RPMI8226 (cell line): Measurements from ENCODE around the gene GNG14.
"Not testable (repeated sequence)": the region's sequence is repeated elsewhere in the genome, so short reads cannot be mapped to it uniquely, and the experiment has no call there.

Experiments used
- DNase-seq: peaks from one replicate; pipeline ENCODE4 v3.0.0-alpha.2; 2015

GNG14 gene

DNA sequence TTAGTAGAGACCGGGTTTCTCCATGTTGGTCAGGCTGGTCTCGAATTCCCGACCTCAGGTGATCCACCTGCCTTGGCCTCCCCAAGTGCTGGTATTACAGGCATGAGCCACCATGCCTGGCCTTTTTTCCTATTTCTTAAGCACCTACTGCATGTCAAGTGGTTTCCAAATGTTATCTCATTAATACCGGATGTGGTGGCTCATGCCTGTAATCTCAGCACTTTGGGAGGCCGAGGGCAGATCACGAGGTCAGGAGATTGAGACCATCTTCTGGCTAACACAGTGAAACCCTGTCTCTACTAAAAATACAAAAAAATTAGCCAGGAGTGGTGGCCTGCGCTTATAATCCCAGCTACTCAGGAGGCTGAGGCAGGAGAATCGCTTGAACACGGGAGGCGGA is 37.8 kb downstream of the GNG14 start:
- DNase-seq, result not testable (repeated sequence)

GRCh38 chr19:12726988-12727316 is 39.2 kb downstream of the GNG14 start:
- DNase-seq, result no peak

DNA sequence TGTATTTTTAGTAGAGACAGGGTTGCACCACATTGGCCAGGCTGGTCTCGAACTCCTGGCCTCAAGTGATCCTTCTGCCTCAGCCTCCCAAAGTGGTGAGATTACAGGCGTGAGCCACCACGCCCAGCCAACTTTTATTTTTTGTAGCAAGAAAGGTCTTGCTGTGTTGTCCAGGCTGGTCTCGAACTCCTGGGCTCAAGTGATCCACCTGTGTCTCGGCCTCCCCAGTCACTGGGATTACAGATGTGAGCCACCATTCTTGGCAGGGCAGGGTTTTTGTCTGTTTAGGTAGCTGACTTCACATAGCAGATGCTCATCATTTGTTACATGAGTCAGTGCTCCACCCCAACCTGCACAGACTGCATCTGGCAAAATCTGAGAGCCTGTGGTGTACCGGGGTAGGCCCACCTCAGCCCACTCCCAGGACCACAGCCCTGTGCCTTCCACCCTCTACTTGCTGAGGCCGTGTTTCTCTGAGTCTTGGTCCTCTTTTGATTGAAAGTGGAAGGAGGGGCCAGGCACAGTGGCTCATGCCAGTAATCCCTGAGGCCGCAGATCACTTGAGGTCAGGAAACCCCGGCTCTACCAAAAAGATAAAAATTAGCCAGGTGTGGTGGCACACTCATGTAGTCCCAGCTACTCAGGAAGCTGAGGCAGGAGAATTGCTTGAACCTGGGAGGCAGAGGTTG is 40.1 kb downstream of the GNG14 start:
- no peak for DNase-seq

- DNase-seq, result no peak
These were observed 42.3 kb downstream of the GNG14 start for GRCh38 chr19:12730064-12730463.

- no peak for DNase-seq
These were observed 43.5 kb downstream of the GNG14 start for GRCh38 chr19:12731337-12731736.

GRCh38 chr19:12733369-12734214 is 45.8 kb downstream of the GNG14 start:
- DNase-seq, result peak; percentile 80

GRCh38 chr19:12736995-12737834 is 49.4 kb downstream of the GNG14 start, which contains the start of gene GET3:
Gene GET3, plus strand, starts transcription at chr19:12737497. Its CDS starts 9 bp downstream, at chr19:12737506.
- peak; percentile 92 for DNase-seq

- DNase-seq, result no peak
These were observed 50.1 kb downstream of the GNG14 start for GRCh38 chr19:12737835-12738351.
